ENCODE data around the gene GNG14.

The GNG14 gene

GRCh38 chr19:12649941-12650340 lies 37.9 kb upstream of the GNG14 start:
- Histone ChIP-seq H3K36me3 (ENCODE audit: control insufficient read depth, insufficient read depth, low read length) (peaks cover 15% of the 10 kb centered on the region), H3K9me3 (ENCODE audit: control insufficient read depth, low read length) (no peaks in the 10 kb centered on the region), H3K27ac (ENCODE audit: low read depth, low read length, severe bottlenecking) (no peak overlapping the region), H3K4me3 (ENCODE audit: extremely low read depth, insufficient read depth, low read length, poor library complexity, severe bottlenecking) (no peak overlapping the region), H3K4me1 (ENCODE audit: control insufficient read depth, insufficient read depth, low read length, poor library complexity, severe bottlenecking) (no peaks in the 10 kb centered on the region)
- 96 to 97% methylated on average over 4 to 7 of the region's 10 CpGs for WGBS, 2 experiments (ENCODE audit: insufficient coverage in 2 of 2)

- Histone ChIP-seq H3K9me3 (ENCODE audit: control insufficient read depth, low read length) (no peaks in the 10 kb centered on the region), H3K27ac (ENCODE audit: low read depth, low read length, severe bottlenecking) (no peak overlapping the region), H3K4me1 (ENCODE audit: control insufficient read depth, insufficient read depth, low read length, poor library complexity, severe bottlenecking) (no peaks in the 10 kb centered on the region), H3K36me3 (ENCODE audit: control insufficient read depth, insufficient read depth, low read length) (peaks cover 30% of the 10 kb centered on the region), H3K4me3 (ENCODE audit: extremely low read depth, insufficient read depth, low read length, poor library complexity, severe bottlenecking) (no peak overlapping the region)
- 91 to 100% methylated on average over 2 to 3 of the region's 6 CpGs for WGBS, 2 experiments (ENCODE audit: insufficient coverage in 2 of 2)
These were observed 35.6 kb upstream of the GNG14 start for GRCh38 chr19:12652219-12652618.

GRCh38 chr19:12655546-12655945 lies 32.3 kb upstream of the GNG14 start:
- Histone ChIP-seq H3K4me3 (ENCODE audit: extremely low read depth, insufficient read depth, low read length, poor library complexity, severe bottlenecking) (no peak overlapping the region), H3K27ac (ENCODE audit: low read depth, low read length, severe bottlenecking) (no peak overlapping the region), H3K36me3 (ENCODE audit: control insufficient read depth, insufficient read depth, low read length) (peaks cover 48% of the 10 kb centered on the region), H3K4me1 (ENCODE audit: control insufficient read depth, insufficient read depth, low read length, poor library complexity, severe bottlenecking) (no peaks in the 10 kb centered on the region), H3K9me3 (ENCODE audit: control insufficient read depth, low read length) (no peaks in the 10 kb centered on the region)
- WGBS, 2 experiments (ENCODE audit: insufficient coverage in 2 of 2) = 97 to 100% methylated on average over 5 to 8 of the region's 8 CpGs

- Histone ChIP-seq H3K27ac (ENCODE audit: low read depth, low read length, severe bottlenecking) (no peak overlapping the region), H3K9me3 (ENCODE audit: control insufficient read depth, low read length) (no peaks in the 10 kb centered on the region), H3K36me3 (ENCODE audit: control insufficient read depth, insufficient read depth, low read length) (peaks cover 59% of the 10 kb centered on the region), H3K4me1 (ENCODE audit: control insufficient read depth, insufficient read depth, low read length, poor library complexity, severe bottlenecking) (no peaks in the 10 kb centered on the region), H3K4me3 (ENCODE audit: extremely low read depth, insufficient read depth, low read length, poor library complexity, severe bottlenecking) (no peak overlapping the region)
- 90 to 97% methylated on average over 22 to 32 of the region's 50 CpGs for WGBS, 2 experiments (ENCODE audit: insufficient coverage in 2 of 2)
These were observed 30.8 kb upstream of the GNG14 start for GRCh38 chr19:12656899-12657571.

GRCh38 chr19:12657966-12658365 lies 29.8 kb upstream of the GNG14 start:
- no peak overlapping the region for H3K4me3 ChIP-seq (ENCODE audit: extremely low read depth, insufficient read depth, low read length, poor library complexity, severe bottlenecking)
- H3K36me3 ChIP-seq (ENCODE audit: control insufficient read depth, insufficient read depth, low read length) = peaks cover 63% of the 10 kb centered on the region
- no peak overlapping the region for H3K27ac ChIP-seq (ENCODE audit: low read depth, low read length, severe bottlenecking)
- H3K4me1 ChIP-seq (ENCODE audit: control insufficient read depth, insufficient read depth, low read length, poor library complexity, severe bottlenecking) = no peaks in the 10 kb centered on the region
- H3K9me3 ChIP-seq (ENCODE audit: control insufficient read depth, low read length) = no peaks in the 10 kb centered on the region
- 98% methylated on average over 17 to 22 of the region's 22 CpGs for WGBS, 2 experiments (ENCODE audit: insufficient coverage in 2 of 2)

GRCh38 chr19:12660980-12661379 lies 26.8 kb upstream of the GNG14 start:
- peaks cover 69% of the 10 kb centered on the region for H3K36me3 ChIP-seq (ENCODE audit: control insufficient read depth, insufficient read depth, low read length)
- H3K4me1 ChIP-seq (ENCODE audit: control insufficient read depth, insufficient read depth, low read length, poor library complexity, severe bottlenecking) = no peaks in the 10 kb centered on the region
- no peak overlapping the region for H3K4me3 ChIP-seq (ENCODE audit: extremely low read depth, insufficient read depth, low read length, poor library complexity, severe bottlenecking)
- H3K9me3 ChIP-seq (ENCODE audit: control insufficient read depth, low read length) = no peaks in the 10 kb centered on the region
- H3K27ac ChIP-seq (ENCODE audit: low read depth, low read length, severe bottlenecking) = no peak overlapping the region
- WGBS, 2 experiments (ENCODE audit: insufficient coverage in 2 of 2) = 94 to 97% methylated on average over 9 to 10 of the region's 12 CpGs

- Histone ChIP-seq H3K4me3 (ENCODE audit: extremely low read depth, insufficient read depth, low read length, poor library complexity, severe bottlenecking) (no peak overlapping the region), H3K36me3 (ENCODE audit: control insufficient read depth, insufficient read depth, low read length) (peaks cover 45% of the 10 kb centered on the region), H3K27ac (ENCODE audit: low read depth, low read length, severe bottlenecking) (no peak overlapping the region), H3K4me1 (ENCODE audit: control insufficient read depth, insufficient read depth, low read length, poor library complexity, severe bottlenecking) (peaks cover 5% of the 10 kb centered on the region), H3K9me3 (ENCODE audit: control insufficient read depth, low read length) (no peaks in the 10 kb centered on the region)
- WGBS, 2 experiments (ENCODE audit: insufficient coverage in 2 of 2) = 86 to 90% methylated on average over 26 to 29 of the region's 29 CpGs
These were observed 23.2 kb upstream of the GNG14 start for GRCh38 chr19:12664406-12665280.

GRCh38 chr19:12665281-12665573 lies 22.6 kb upstream of the GNG14 start:
- H3K9me3 ChIP-seq (ENCODE audit: control insufficient read depth, low read length) = no peaks in the 10 kb centered on the region
- no peak overlapping the region for H3K27ac ChIP-seq (ENCODE audit: low read depth, low read length, severe bottlenecking)
- peaks cover 45% of the 10 kb centered on the region for H3K36me3 ChIP-seq (ENCODE audit: control insufficient read depth, insufficient read depth, low read length)
- 91 to 97% methylated on average over 10 of the region's 10 CpGs for WGBS, 2 experiments (ENCODE audit: insufficient coverage in 2 of 2)
- no peak overlapping the region for H3K4me3 ChIP-seq (ENCODE audit: extremely low read depth, insufficient read depth, low read length, poor library complexity, severe bottlenecking)
- H3K4me1 ChIP-seq (ENCODE audit: control insufficient read depth, insufficient read depth, low read length, poor library complexity, severe bottlenecking) = peaks cover 8% of the 10 kb centered on the region

GRCh38 chr19:12665671-12666264 lies 22.0 kb upstream of the GNG14 start:
- Histone ChIP-seq H3K4me3 (ENCODE audit: extremely low read depth, insufficient read depth, low read length, poor library complexity, severe bottlenecking) (peak overlapping the region; percentile 73), H3K9me3 (ENCODE audit: control insufficient read depth, low read length) (no peaks in the 10 kb centered on the region), H3K4me1 (ENCODE audit: control insufficient read depth, insufficient read depth, low read length, poor library complexity, severe bottlenecking) (peaks cover 13% of the 10 kb centered on the region), H3K27ac (ENCODE audit: low read depth, low read length, severe bottlenecking) (no peak overlapping the region), H3K36me3 (ENCODE audit: control insufficient read depth, insufficient read depth, low read length) (peaks cover 45% of the 10 kb centered on the region)
- WGBS, 2 experiments (ENCODE audit: insufficient coverage in 2 of 2) = 72 to 90% methylated on average over 9 of the region's 12 CpGs

GRCh38 chr19:12666265-12667048 lies 21.3 kb upstream of the GNG14 start, which contains the start of the genes MAN2B1 and WDR83:
MAN2B1 (minus strand) TSS chr19:12666742; CDS start chr19:12666701, 41 bp downstream.
WDR83 (plus strand) TSS chr19:12666807; CDS start chr19:12669791, 2,984 bp downstream.
- no peaks in the 10 kb centered on the region for H3K9me3 ChIP-seq (ENCODE audit: control insufficient read depth, low read length)
- peak within 1 kb of the TSS; percentile 73 for H3K4me3 ChIP-seq (ENCODE audit: extremely low read depth, insufficient read depth, low read length, poor library complexity, severe bottlenecking)
- H3K27ac ChIP-seq (ENCODE audit: low read depth, low read length, severe bottlenecking) = peak within 1 kb of the TSS; percentile 52
- H3K4me1 ChIP-seq (ENCODE audit: control insufficient read depth, insufficient read depth, low read length, poor library complexity, severe bottlenecking) = peaks cover 14% of the 10 kb centered on the region
- H3K36me3 ChIP-seq (ENCODE audit: control insufficient read depth, insufficient read depth, low read length) = peaks cover 38% of the 10 kb centered on the region
- 4 to 5% methylated on average over 36 to 43 of the region's 46 CpGs for WGBS, 2 experiments (ENCODE audit: insufficient coverage in 2 of 2)
